ENCODE data around the gene TARS1.

Gene TARS1

DNA sequence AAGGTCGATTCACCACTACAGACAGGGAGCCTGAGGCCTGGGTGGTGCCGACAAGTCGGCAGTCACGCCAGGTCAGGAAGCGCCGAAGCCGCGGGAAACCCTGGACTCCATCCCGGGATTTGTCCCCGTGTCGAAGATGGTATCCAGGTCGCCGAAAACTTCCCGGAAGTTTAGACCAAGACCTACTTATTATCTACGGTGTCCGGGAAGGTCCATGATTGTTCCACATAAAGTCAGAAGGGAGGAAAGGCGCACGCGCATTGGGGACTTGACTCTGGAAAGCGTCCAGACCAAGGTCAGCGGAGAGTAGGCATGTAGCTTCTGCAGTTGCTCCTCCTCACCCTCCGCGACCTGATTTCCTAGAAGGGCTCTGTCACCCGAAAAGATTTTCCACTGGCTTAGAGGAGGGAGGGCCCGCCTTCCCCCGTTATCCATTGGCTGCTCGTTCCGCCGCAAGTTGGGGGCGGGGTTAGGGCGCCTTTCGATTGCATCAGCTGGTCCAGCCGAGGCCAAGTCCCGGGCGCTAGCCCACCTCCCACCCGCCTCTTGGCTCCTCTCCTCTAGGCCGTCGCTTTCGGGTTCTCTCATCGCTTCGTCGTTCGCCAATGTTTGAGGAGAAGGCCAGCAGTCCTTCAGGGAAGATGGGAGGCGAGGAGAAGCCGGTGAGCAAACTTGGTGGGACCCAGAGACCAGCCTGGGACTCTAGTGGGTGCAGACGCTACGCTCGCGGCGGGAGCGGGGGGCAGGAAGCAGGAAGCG, at the start of gene TARS1:
Gene TARS1 (plus strand): TSS at position 484 of the 759 bp plus-strand sequence. CDS start 122 bp downstream, at position 606.
- in situ Hi-C loops (cut with HindIII; ENCODE audit: low pct_unique_long_range_greater_than_20kb, low sequenced_read_pairs): no loop called here
- no peak for TF ChIP-seq JUND (IDR thresholded peaks at IDR 0.05; ENCODE audit: low read depth)
- DNase-seq (ENCODE audit: low read depth in 1 of 2, low spot score in 1 of 2): peak; percentile 91 to 100

DNA sequence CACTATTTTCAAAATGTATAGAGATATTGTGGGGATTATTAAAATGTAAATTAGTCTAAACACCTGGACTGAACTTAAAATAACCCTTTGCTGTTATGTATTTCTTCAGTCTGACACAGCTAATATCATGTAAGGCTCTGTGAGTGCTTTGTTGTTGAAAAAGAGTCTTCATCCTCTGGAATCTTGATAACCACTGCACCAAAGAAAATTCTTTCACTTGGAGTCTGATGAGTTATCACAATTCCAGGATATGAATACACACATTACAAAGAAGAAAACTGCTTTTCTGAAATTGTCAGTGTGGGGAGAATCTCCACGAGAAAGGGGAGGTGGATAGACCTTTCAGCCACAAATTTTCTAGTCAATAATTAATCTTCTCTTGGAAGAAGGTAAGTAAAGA, 42.3 kb upstream of the TARS1 start:
- DNase-seq (ENCODE audit: low read depth in 1 of 2, low spot score in 1 of 2): no peak
- no peak for TF ChIP-seq JUND (IDR thresholded peaks at IDR 0.05; ENCODE audit: low read depth)
- in situ Hi-C loops (cut with HindIII; ENCODE audit: low pct_unique_long_range_greater_than_20kb, low sequenced_read_pairs): no loop called here

DNA sequence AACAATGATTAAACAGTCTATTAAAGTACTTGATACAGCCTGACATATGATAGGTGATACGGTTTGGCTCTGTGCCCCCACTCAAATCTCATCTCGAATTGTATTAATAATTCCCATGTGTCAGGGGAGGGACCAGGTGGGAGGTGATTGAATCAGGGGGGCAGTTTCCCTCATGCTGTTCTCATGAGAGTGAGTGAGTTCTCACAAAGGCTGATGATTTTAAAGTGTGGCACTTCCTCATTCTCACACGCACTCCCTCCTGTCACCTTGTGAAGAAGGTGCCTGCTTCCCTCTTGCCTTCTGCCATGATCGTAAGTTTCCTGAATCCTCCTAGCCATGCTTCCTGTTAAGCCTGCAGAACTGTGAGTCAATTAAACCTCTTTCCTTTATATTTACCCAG, 40.1 kb upstream of the TARS1 start:
- TF ChIP-seq JUND (IDR thresholded peaks at IDR 0.05; ENCODE audit: low read depth): no peak
- DNase-seq (ENCODE audit: low read depth in 1 of 2, low spot score in 1 of 2): no peak
- in situ Hi-C loops (cut with HindIII; ENCODE audit: low pct_unique_long_range_greater_than_20kb, low sequenced_read_pairs): no loop called here

DNA sequence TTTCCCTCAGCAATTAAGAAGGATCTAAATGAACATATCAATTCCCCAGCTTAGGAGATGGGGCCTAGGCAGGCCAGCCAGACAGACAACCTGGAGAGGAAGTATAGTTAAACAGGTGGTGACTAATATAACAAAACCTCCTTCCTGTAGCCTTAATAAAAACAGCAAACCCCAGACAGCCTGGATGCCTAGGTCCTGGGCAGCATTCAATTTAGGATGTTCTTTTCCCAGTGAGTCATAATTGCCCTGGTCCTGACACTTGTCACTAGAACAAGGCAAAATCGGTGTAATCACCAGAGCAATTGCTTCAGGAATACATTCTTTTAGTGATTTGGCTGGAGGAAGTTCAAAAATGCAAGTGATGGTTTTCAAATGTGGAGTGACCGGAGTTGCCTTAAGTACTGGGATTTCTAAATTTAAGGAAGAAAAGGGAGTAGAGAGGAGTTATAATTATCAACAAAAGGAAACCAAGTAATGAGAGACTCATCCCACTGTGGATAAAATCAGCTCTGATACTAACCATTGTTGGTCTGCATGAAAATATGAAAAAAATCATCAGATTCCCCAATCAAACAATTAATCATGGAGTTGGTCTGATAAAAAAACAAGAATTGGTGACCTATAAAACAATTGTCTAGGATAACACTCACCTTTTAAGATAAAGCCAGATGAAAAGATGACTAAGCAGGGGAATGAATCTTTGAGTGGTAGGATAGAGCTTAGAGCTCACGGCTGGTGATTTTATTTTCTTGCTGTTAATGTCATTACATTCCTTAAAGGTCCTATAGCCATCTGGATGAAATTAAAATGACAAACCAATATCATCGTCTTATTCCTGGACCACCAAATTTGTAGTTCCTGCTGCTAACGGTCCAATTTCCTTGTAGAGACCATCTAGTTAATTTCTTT, 39.0 kb upstream of the TARS1 start:
- in situ Hi-C loops (cut with HindIII; ENCODE audit: low pct_unique_long_range_greater_than_20kb, low sequenced_read_pairs): no loop called here
- no peak for TF ChIP-seq JUND (IDR thresholded peaks at IDR 0.05; ENCODE audit: low read depth)
- DNase-seq (ENCODE audit: low read depth in 1 of 2, low spot score in 1 of 2): no peak

DNA sequence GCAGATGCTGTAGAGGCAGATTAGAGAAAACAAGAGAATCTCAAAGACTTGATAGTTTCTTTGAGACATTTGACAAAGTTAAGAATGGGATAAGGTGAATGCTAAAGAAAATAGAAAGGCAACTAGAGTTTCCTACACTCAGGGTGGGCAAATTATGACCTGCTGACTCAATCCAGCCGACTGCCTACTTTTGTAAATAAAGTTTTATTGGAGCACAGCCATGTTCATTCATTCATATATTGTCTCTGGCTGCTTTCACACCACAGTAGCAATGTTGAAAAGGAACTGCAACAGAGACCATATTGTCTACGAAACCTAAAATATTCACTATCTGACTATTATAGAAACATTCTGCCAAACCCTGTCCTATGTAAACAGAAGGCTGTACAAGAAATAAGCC, 37.6 kb upstream of the TARS1 start:
- DNase-seq (ENCODE audit: low read depth in 1 of 2, low spot score in 1 of 2): no peak
- in situ Hi-C loops (cut with HindIII; ENCODE audit: low pct_unique_long_range_greater_than_20kb, low sequenced_read_pairs): no loop called here
- TF ChIP-seq JUND (IDR thresholded peaks at IDR 0.05; ENCODE audit: low read depth): no peak

DNA sequence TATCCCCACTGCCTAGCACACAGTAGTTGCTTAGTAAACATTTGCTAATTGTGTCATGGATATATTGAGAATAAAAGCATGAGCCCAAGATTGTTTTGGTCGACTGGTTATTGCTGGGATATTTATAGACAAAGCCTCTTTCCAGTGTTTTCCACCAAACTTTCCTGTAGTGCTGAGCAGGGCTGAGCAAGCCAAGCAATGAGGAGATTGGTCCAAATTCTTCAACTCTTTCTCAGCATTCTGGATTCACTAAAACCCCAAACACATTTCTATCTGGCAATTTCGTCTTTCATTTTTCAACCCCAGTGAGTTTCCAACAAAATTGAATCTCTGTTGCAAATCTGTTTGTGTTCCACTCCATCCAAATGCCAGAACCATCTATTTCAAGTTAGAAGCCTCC, 31.9 kb upstream of the TARS1 start:
- no peak for DNase-seq (ENCODE audit: low read depth in 1 of 2, low spot score in 1 of 2)
- in situ Hi-C loops (cut with HindIII; ENCODE audit: low pct_unique_long_range_greater_than_20kb, low sequenced_read_pairs): no loop called here
- TF ChIP-seq JUND (IDR thresholded peaks at IDR 0.05; ENCODE audit: low read depth): no peak

DNA sequence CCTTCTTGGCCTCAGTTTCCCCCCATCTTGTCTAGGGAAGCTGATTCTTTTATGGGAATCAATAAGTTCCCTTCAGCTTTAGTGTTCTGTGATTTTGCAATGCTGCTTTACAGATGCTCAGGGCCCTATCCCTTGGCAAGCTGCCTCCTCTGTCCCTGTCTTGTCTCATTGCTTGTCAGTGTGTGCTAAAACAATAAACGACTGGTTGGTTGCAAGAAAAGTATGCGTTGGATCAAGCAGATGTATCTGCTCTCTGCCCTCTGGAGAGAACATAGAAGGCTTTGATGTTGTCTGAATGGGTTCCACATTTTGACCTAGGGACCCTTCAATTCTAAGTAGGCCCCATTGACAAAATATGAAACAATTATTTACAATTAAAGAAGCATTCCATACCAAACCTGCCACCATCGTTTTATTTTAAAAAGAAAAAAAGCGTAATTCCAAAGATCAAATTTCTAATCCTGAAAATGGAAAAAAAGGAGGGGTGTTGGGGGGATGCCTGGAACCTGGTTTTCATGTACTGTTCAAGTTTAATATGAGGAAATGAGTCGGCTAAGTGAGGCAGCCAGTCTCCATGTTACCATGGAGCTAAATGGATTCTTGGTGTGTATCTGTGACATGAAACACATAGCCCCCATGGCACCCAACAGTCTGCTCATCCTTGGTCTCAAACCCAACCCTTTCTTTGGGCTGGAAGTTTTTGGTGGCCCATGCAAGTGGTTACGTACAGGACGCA, 31.2 kb upstream of the TARS1 start:
- no peak for TF ChIP-seq JUND (IDR thresholded peaks at IDR 0.05; ENCODE audit: low read depth)
- in situ Hi-C loops (cut with HindIII; ENCODE audit: low pct_unique_long_range_greater_than_20kb, low sequenced_read_pairs): no loop called here
- no peak for DNase-seq (ENCODE audit: low read depth in 1 of 2, low spot score in 1 of 2)

DNA sequence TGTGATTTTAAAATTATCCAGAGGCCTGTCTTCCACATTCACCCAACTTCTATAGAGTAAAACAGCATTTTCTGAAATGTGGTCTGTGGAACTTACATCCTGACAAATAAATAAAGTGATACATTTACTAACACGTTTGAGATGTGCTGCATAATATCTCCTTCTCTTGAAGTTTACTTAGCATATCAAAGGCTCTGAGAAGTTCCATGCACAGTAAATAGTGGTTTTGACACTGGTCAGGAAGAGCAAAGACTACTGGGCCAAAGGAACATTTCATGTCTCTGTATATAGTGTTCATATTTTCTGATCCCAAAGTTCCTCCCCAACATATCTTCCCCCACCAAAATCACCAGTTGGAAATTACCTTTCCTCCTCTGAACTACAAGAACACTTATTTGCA, 30.5 kb upstream of the TARS1 start:
- no peak for DNase-seq (ENCODE audit: low read depth in 1 of 2, low spot score in 1 of 2)
- TF ChIP-seq JUND (IDR thresholded peaks at IDR 0.05; ENCODE audit: low read depth): no peak
- in situ Hi-C loops (cut with HindIII; ENCODE audit: low pct_unique_long_range_greater_than_20kb, low sequenced_read_pairs): no loop called here

DNA sequence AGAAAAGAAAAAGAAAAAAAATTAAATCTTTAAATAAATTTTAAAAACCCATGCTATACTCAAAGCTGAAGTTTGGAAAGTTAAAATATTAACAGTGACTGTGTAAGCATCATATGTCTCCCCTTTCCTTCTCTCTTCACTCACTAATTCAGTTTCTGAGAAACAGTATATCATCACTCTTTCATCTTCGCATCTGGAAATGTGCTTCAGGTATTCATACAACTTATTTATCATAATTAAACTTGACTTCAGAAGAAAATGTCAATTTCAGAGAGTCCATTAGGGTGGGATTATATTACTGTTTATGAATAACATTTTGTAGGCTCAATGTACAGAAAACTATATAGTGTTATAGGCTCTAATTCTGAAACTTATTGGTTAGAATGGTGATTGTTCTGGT, 29.3 kb upstream of the TARS1 start:
- in situ Hi-C loops (cut with HindIII; ENCODE audit: low pct_unique_long_range_greater_than_20kb, low sequenced_read_pairs): no loop called here
- no peak for TF ChIP-seq JUND (IDR thresholded peaks at IDR 0.05; ENCODE audit: low read depth)
- DNase-seq (ENCODE audit: low read depth in 1 of 2, low spot score in 1 of 2): no peak

DNA sequence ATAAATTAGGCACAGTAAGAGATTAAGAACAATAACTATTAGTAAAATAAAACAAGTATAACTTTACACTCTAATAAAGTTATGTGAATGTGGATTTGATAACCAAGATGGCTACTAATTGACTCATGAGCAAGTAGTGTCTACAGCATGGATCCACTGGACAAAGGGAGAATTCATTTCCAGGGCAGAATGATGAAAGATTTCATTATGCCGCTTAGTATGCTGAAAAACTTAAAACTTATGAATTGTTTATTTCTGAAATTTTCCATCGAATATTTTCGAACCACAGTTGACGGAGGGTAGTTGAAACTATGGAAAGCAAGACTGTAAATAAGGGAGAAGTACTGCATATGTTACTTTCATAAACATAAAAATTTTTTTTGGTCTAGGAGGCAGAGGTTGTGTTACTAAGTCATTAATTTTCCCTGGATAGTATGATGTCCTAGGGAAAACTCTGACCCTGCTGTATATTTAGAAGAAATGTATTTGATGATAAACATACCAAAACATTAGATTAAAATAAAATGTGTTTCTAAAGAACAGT, 24.9 kb upstream of the TARS1 start:
- no peak for TF ChIP-seq JUND (IDR thresholded peaks at IDR 0.05; ENCODE audit: low read depth)
- in situ Hi-C loops (cut with HindIII; ENCODE audit: low pct_unique_long_range_greater_than_20kb, low sequenced_read_pairs): no loop called here

DNA sequence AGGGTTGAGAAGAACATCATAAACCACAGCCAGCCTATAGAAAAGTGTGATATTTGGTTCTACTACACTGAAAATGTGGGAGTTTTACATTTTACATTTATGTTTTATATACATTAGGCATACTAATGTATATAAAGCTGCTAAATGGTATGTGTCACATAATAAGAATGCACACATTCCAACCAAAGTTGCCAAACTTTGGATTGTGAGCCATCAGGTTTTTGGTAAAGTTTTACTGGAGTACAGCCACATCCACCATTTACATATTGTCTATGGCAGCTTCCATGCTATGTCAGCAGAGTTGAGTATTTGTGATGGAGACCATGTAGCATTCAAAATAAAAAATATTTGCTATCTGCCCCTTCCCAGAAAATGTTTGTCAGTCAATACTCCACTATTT, 23.1 kb upstream of the TARS1 start:
- DNase-seq (ENCODE audit: low read depth in 1 of 2, low spot score in 1 of 2): no peak
- in situ Hi-C loops (cut with HindIII; ENCODE audit: low pct_unique_long_range_greater_than_20kb, low sequenced_read_pairs): no loop called here
- TF ChIP-seq JUND (IDR thresholded peaks at IDR 0.05; ENCODE audit: low read depth): no peak

More for the DNA sequence above, 24.9 kb upstream of the TARS1 start:
- no peak for DNase-seq (ENCODE audit: low read depth in 1 of 2, low spot score in 1 of 2)

DNA sequence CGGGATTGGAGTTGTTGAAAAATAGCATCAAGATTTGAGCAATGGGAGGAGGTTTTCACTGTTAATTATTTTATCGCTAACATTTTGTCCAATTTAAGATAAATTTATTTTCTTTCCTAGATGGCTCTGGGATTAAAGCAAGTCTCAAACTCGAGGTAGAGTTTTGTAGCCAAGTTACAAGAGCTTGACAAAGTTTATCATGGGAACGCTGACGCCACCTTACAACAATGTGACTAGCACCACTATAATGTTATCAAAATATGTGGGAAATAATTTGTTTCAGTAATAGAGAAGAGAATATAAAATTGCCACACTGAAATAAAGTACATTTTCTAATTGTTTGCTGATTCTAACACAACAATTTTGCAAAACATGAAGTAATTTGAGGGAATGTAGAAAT, 19.8 kb upstream of the TARS1 start:
- in situ Hi-C loops (cut with HindIII; ENCODE audit: low pct_unique_long_range_greater_than_20kb, low sequenced_read_pairs): no loop called here
- no peak for TF ChIP-seq JUND (IDR thresholded peaks at IDR 0.05; ENCODE audit: low read depth)

More for the DNA sequence above, 19.8 kb upstream of the TARS1 start:
- no peak for DNase-seq (ENCODE audit: low read depth in 1 of 2, low spot score in 1 of 2)

Data from T47D (cell line).